ENCODE results near the gene FOLR3.

GRCh38 chr11:72091292-72091691, 44.2 kb upstream of the FOLR3 start:
- TF ChIP-seq CTCF (IDR thresholded peaks at IDR 0.05; ENCODE audit: insufficient read depth, low read depth, low read length): peak; percentile 56
- TF ChIP-seq EZH2 (IDR thresholded peaks at IDR 0.05; ENCODE audit: insufficient read depth, low read length): no peak

Data from astrocyte (in vitro differentiated cells and primary cell).